CD14-positive monocyte (primary cell): ENCODE measurements around the gene HMX2. TPM values are rescaled to one million over a fixed set of nuclear protein-coding genes. Genes with fewer than 3 reads are reported as not detected.
A peak's percentile ranks its signal among the peaks of the same experiment; 100 is the strongest.

Experiments
- DNase-seq, 3 donors: peaks; one replicate each; pipeline ENCODE4 v3.0.0-alpha.2; 2011 to 2022
- H2AFZ ChIP-seq: 2 replicates; pipeline ENCODE4 v1.6.0; 2012; ENCODE audit warnings: mild to moderate bottlenecking, low read depth, low read length, inconsistent platforms; ENCODE audit not compliant: insufficient read depth, poor library complexity, severe bottlenecking
- H3K27ac ChIP-seq, 2 donors: 1 replicate in 1 of 2; 2 replicates in 1 of 2; pipeline ENCODE4 v1.5.1; 2012 to 2013; ENCODE audit warnings: low read length in 2 of 2, control low read depth in 1 of 2, inconsistent platforms in 1 of 2, low read depth in 1 of 2, mild to moderate bottlenecking in 1 of 2
- H3K27me3 ChIP-seq, 2 donors: one replicate each; pipeline versions ENCODE4 v1.6.0 to v1.6.1; 2011 to 2013; ENCODE audit warnings: low read length in 2 of 2; ENCODE audit not compliant: control insufficient read depth in 2 of 2, insufficient read depth in 2 of 2
- H3K36me3 ChIP-seq, 2 donors: replicated peaks in 1 of 2; 1 replicate in 1 of 2; 2 replicates in 1 of 2; pipeline versions ENCODE4 v1.5.1 to v1.6.1; 2012 to 2013; ENCODE audit warnings: low read length in 2 of 2, control low read depth in 1 of 2, inconsistent platforms in 1 of 2, mild to moderate bottlenecking in 1 of 2; ENCODE audit not compliant: insufficient read depth in 2 of 2, control insufficient read depth in 1 of 2
- H3K4me1 ChIP-seq, 2 donors: 1 replicate in 1 of 2; 2 replicates in 1 of 2; pipeline versions ENCODE4 v1.5.1 to v1.6.1; 2012 to 2013; ENCODE audit warnings: low read length in 2 of 2, control low read depth in 1 of 2, inconsistent platforms in 1 of 2, mild to moderate bottlenecking in 1 of 2, moderate library complexity in 1 of 2; ENCODE audit not compliant: insufficient read depth in 2 of 2, control insufficient read depth in 1 of 2
- H3K4me2 ChIP-seq: replicated peaks from 2 replicates; pipeline ENCODE3; 2012; ENCODE audit warnings: low read length, moderate library complexity, mild to moderate bottlenecking; ENCODE audit not compliant: poor library complexity, severe bottlenecking; ENCODE audit errors: extremely low read depth
- H3K4me3 ChIP-seq, 3 experiments: fragments of 200-600 bp in 1 of 3; sonication (generic) in 1 of 3; replicated peaks in 1 of 3; 1 replicate in 2 of 3; 2 replicates in 1 of 3; pipeline ENCODE4 v1.5.1; 2011 to 2013; ENCODE audit warnings: low read length in 3 of 3, mild to moderate bottlenecking in 3 of 3, control low read depth in 2 of 3, low read depth in 2 of 3, inconsistent platforms in 1 of 3, moderate library complexity in 1 of 3
- H3K79me2 ChIP-seq: 2 replicates; pipeline ENCODE4 v1.6.0; 2012; ENCODE audit warnings: mild to moderate bottlenecking, control low read depth, inconsistent platforms, low read length, moderate library complexity; ENCODE audit not compliant: insufficient read depth
- H3K9ac ChIP-seq: 2 replicates; pipeline ENCODE4 v1.6.0; 2017; ENCODE audit warnings: low read length, mild to moderate bottlenecking; ENCODE audit not compliant: insufficient read depth, poor library complexity, severe bottlenecking
- H3K9me3 ChIP-seq, 2 donors: replicated peaks in 1 of 2; 1 replicate in 1 of 2; 2 replicates in 1 of 2; pipeline versions ENCODE4 v1.5.1 to v1.6.1; 2012 to 2013; ENCODE audit warnings: low read length in 2 of 2, control low read depth in 1 of 2; ENCODE audit not compliant: control insufficient read depth in 1 of 2, insufficient read depth in 1 of 2
- H4K20me1 ChIP-seq: 2 replicates; pipeline ENCODE4 v1.6.0; 2012; ENCODE audit warnings: mild to moderate bottlenecking, low read length, control low read depth, moderate library complexity; ENCODE audit not compliant: insufficient read depth
- H3K27ac Mint-ChIP-seq, 7 donors: one replicate each; pipeline ENCODE4 v1.8.0; 2020; ENCODE audit warnings: mild to moderate bottlenecking in 7 of 7, mixed read lengths in 7 of 7, moderate library complexity in 6 of 7, inconsistent platforms in 2 of 7
- H3K27me3 Mint-ChIP-seq, 3 donors: one replicate each; pipeline ENCODE4 v1.8.0; 2021 to 2022; ENCODE audit warnings: low read depth in 3 of 3, mild to moderate bottlenecking in 3 of 3, mixed read lengths in 3 of 3, moderate library complexity in 3 of 3, inconsistent platforms in 1 of 3
- H3K36me3 Mint-ChIP-seq, 2 donors: one replicate each; pipeline ENCODE4 v1.8.0; 2020; ENCODE audit warnings: mixed read lengths in 2 of 2, inconsistent platforms in 1 of 2, mild to moderate bottlenecking in 1 of 2
- H3K4me1 Mint-ChIP-seq: one replicate; pipeline ENCODE4 v1.8.0; 2020; ENCODE audit warnings: mild to moderate bottlenecking, mixed read lengths
- H3K4me3 Mint-ChIP-seq, 2 donors: one replicate each; pipeline ENCODE4 v1.8.0; 2020; ENCODE audit warnings: mild to moderate bottlenecking in 2 of 2, mixed read lengths in 2 of 2, moderate library complexity in 1 of 2
- H3K9me3 Mint-ChIP-seq, 7 donors: one replicate each; pipeline ENCODE4 v1.8.0; 2020 to 2022; ENCODE audit warnings: mixed read lengths in 7 of 7, mild to moderate bottlenecking in 6 of 7, moderate library complexity in 6 of 7, inconsistent platforms in 2 of 7
- WGBS: methylation state at CpG from one replicate; pipeline ENCODE4 v1.1.5; 2013; ENCODE audit warnings: missing lambda C conversion rate; ENCODE audit not compliant: insufficient coverage; 5-methylcytosine and 5-hydroxymethylcytosine counted together
- intact Hi-C, 2 donors: fragments of 100-400 bp; cut with micrococcal nuclease; formaldehyde crosslinking; loops; one replicate each; pipeline versions ENCODE4 v1.15.0 to v1.15.1; 2023
- polyA plus RNA-seq, 3 donors: library from polyadenylated mRNA; depleted of rRNA in 1 of 3; unstranded in 2 of 3; stranded (reverse) in 1 of 3; fragments of 300-500 nt in 2 of 3; fragments of >200 nt in 1 of 3; fragmentation: Illumina TruSeq in 2 of 3; gene quantifications; 1 replicate in 2 of 3; 2 replicates in 1 of 3; pipeline ENCODE4 v1.2.3, GENCODE V29; 2012 to 2021
- TF ChIP-seq, protein P1 (sequence below): fragments of 200-600 bp; IDR thresholded peaks from one replicate; pipeline ENCODE4 v1.8.0; 2022; ENCODE audit warnings: antibody characterized with exemption, mild to moderate bottlenecking

HMX2 gene
- polyA plus RNA-seq, 3 donors = not detected

DNA sequence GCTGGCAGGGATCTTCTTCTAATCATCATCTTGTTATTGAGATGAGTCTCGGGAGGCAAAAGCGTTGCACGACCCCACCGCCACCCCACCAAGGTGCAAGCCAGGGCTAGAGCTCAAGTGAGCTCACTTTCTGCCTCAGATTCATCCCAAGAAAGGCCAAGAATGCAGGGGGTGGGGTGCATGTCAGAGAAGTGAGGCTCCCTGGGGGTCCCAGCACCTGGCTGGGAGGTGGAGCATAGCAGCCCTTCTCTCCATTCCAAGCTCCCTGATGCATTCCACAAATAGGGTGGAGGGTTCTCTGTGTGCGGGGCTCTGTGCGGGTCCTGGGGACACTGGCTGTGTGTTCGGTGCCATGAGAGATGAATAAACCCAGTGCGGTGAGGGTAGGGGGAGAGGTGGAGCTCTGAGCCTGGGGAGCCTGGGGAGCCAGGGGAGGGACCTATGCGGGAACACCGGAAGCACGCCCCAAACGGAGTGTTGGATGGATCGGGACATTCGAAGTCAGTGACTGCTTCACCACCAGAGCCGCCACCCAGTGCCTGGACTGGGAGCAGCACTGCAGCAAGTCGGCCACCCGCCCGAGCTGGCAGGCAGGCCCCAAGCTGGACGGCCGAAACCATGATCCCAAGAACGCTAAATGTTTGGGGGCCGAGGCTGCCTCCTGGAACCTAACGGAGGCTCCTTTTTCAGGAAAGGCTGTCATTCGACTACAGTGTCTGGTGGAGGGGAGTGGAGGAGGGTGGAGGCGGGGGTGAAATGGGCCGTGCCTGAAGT is 30.1 kb upstream of the HMX2 start:
- peaks cover 32 to 53% (median 52%) of the 10 kb centered on the region in 3 donors for H3K27me3 Mint-ChIP-seq
- H3K27ac Mint-ChIP-seq = peak overlapping the region in 1 of 7 donors; percentile 33

DNA sequence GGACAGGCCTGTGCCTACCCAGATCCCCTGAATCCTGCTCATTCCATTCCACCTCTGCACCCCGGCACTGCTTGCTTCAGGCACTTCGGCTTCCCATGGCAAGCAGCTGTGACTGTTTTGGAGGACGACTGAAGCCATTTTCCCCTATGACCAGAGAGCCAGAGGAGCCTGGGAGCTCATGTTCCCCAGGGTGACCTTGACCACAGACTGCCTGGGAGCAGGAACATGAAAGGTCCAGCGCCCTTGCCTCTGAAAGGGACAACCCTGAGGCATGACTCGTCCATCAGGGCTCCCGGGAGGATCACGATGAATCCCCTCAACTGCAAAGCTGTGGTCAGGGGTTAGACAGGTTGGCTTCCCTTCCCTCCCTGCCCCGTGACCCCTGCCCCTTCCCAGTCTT is 28.9 kb upstream of the HMX2 start:
- no peak overlapping the region for H3K27ac ChIP-seq
- no peak overlapping the region for H2AFZ ChIP-seq
- no peak for DNase-seq
- no peak overlapping the region for H3K9ac ChIP-seq
- H3K4me3 ChIP-seq = no peak overlapping the region
- H3K4me1 ChIP-seq = no peaks in the 10 kb centered on the region
- no peaks in the 10 kb centered on the region for H3K79me2 ChIP-seq
- no peak overlapping the region for H3K27ac Mint-ChIP-seq
- no peaks in the 10 kb centered on the region for H3K4me1 Mint-ChIP-seq
- no peak overlapping the region for H3K4me2 ChIP-seq
- peaks cover 28 to 50% (median 48%) of the 10 kb centered on the region in 3 donors for H3K27me3 Mint-ChIP-seq
- TF ChIP-seq, protein P1, sequence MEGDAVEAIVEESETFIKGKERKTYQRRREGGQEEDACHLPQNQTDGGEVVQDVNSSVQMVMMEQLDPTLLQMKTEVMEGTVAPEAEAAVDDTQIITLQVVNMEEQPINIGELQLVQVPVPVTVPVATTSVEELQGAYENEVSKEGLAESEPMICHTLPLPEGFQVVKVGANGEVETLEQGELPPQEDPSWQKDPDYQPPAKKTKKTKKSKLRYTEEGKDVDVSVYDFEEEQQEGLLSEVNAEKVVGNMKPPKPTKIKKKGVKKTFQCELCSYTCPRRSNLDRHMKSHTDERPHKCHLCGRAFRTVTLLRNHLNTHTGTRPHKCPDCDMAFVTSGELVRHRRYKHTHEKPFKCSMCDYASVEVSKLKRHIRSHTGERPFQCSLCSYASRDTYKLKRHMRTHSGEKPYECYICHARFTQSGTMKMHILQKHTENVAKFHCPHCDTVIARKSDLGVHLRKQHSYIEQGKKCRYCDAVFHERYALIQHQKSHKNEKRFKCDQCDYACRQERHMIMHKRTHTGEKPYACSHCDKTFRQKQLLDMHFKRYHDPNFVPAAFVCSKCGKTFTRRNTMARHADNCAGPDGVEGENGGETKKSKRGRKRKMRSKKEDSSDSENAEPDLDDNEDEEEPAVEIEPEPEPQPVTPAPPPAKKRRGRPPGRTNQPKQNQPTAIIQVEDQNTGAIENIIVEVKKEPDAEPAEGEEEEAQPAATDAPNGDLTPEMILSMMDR = no peak
- intact Hi-C loops = no loop called here
- WGBS = 89% methylated on average over 8 of the region's 8 CpGs
- no peaks in the 10 kb centered on the region for H3K36me3 ChIP-seq
- no peaks in the 10 kb centered on the region for H4K20me1 ChIP-seq
- H3K27me3 ChIP-seq = peaks cover 6 to 34% of the 10 kb centered on the region in 2 donors
- no peaks in the 10 kb centered on the region for H3K36me3 Mint-ChIP-seq
- H3K4me3 Mint-ChIP-seq = no peak overlapping the region
- H3K9me3 ChIP-seq = no peaks in the 10 kb centered on the region
- peaks cover 0 to 4% (median 0%) of the 10 kb centered on the region in 7 donors for H3K9me3 Mint-ChIP-seq

More for the DNA sequence above, 30.1 kb upstream of the HMX2 start:
- H3K9me3 ChIP-seq = no peaks in the 10 kb centered on the region
- no peak overlapping the region for H2AFZ ChIP-seq
- TF ChIP-seq, protein P1 = no peak
- H3K4me1 ChIP-seq = no peaks in the 10 kb centered on the region
- intact Hi-C loops = no loop called here
- peak overlapping the region in 1 of 2 donors; percentile 65 for H3K4me3 Mint-ChIP-seq
- WGBS = 9% methylated on average over 23 of the region's 26 CpGs
- no peak overlapping the region for H3K9ac ChIP-seq
- no peaks in the 10 kb centered on the region for H4K20me1 ChIP-seq
- no peaks in the 10 kb centered on the region for H3K36me3 ChIP-seq
- H3K36me3 Mint-ChIP-seq = no peaks in the 10 kb centered on the region
- no peak for DNase-seq
- peaks cover 0 to 4% (median 0%) of the 10 kb centered on the region in 7 donors for H3K9me3 Mint-ChIP-seq
- no peaks in the 10 kb centered on the region for H3K79me2 ChIP-seq
- no peaks in the 10 kb centered on the region for H3K4me1 Mint-ChIP-seq
- no peak overlapping the region for H3K4me3 ChIP-seq
- H3K27ac ChIP-seq = no peak overlapping the region
- H3K27me3 ChIP-seq = peaks cover 6 to 31% of the 10 kb centered on the region in 2 donors
- H3K4me2 ChIP-seq = no peak overlapping the region
